ENCODE measurements around the gene GLTP. TPM values are rescaled to one million over a fixed set of nuclear protein-coding genes. Genes with fewer than 3 reads are reported as not detected.
"Not testable (repeated sequence)": the region's sequence is repeated elsewhere in the genome, so short reads cannot be mapped to it uniquely, and the experiment has no call there.

The GLTP gene
- total RNA-seq, 4 donors from 2014 or later, result 207 to 654 (median 526) TPM

- H3K4me1 ChIP-seq, result peaks cover 33% of the 10 kb centered on the region
- no peaks in the 10 kb centered on the region for H3K36me3 ChIP-seq
- H3K4me3 ChIP-seq, result no peak overlapping the region
- H3K27ac ChIP-seq, result no peak overlapping the region
- no peaks in the 10 kb centered on the region for H3K27me3 ChIP-seq
- TF ChIP-seq POLR2AphosphoS5 (IDR thresholded peaks at IDR 0.05) (no peak), EP300 (IDR thresholded peaks at IDR 0.05) (no peak), CTCF (IDR thresholded peaks at IDR 0.05) (no peak), POLR2A (IDR thresholded peaks at IDR 0.05) (no peak)
- WGBS, result 78% methylated on average over 4 of the region's 4 CpGs
- no peaks in the 10 kb centered on the region for H3K9me3 ChIP-seq
- DNase-seq (ENCODE audit: low spot score in 2 of 2), result no peak
These were observed 14.6 kb upstream of the GLTP start for GRCh38 chr12:109894939-109895338.

GRCh38 chr12:109893261-109893995 lies 13.1 kb upstream of the GLTP start:
- Histone ChIP-seq H3K36me3 (no peaks in the 10 kb centered on the region), H3K4me1 (peaks cover 38% of the 10 kb centered on the region), H3K9me3 (no peaks in the 10 kb centered on the region), H3K4me3 (no peak overlapping the region), H3K27ac (peak overlapping the region; percentile 29), H3K27me3 (no peaks in the 10 kb centered on the region)
- no peak for TF ChIP-seq EP300 (IDR thresholded peaks at IDR 0.05)
- TF ChIP-seq CTCF (IDR thresholded peaks at IDR 0.05), result no peak
- no peak for TF ChIP-seq POLR2AphosphoS5 (IDR thresholded peaks at IDR 0.05)
- no peak for DNase-seq (ENCODE audit: low spot score in 2 of 2)
- WGBS, result 85% methylated on average over 7 of the region's 7 CpGs

- TF ChIP-seq CTCF (IDR thresholded peaks at IDR 0.05) (no peak), POLR2AphosphoS5 (IDR thresholded peaks at IDR 0.05) (no peak), EP300 (IDR thresholded peaks at IDR 0.05) (no peak), POLR2A (IDR thresholded peaks at IDR 0.05) (no peak)
- 49% methylated on average over 4 of the region's 4 CpGs for WGBS
These were observed 12.4 kb upstream of the GLTP start for GRCh38 chr12:109892748-109893147.

GRCh38 chr12:109892165-109892715 lies 11.9 kb upstream of the GLTP start:
- Histone ChIP-seq H3K4me1 (peaks cover 48% of the 10 kb centered on the region), H3K27me3 (no peaks in the 10 kb centered on the region), H3K9me3 (no peaks in the 10 kb centered on the region), H3K36me3 (no peaks in the 10 kb centered on the region), H3K27ac (no peak overlapping the region), H3K4me3 (no peak overlapping the region)
- 89% methylated on average over 1 of the region's 1 CpG for WGBS
- TF ChIP-seq POLR2AphosphoS5 (IDR thresholded peaks at IDR 0.05), result no peak
- no peak for TF ChIP-seq POLR2A (IDR thresholded peaks at IDR 0.05)
- no peak for TF ChIP-seq EP300 (IDR thresholded peaks at IDR 0.05)
- TF ChIP-seq CTCF (IDR thresholded peaks at IDR 0.05), result no peak
- DNase-seq (ENCODE audit: low spot score in 2 of 2), result no peak

More at GRCh38 chr12:109892748-109893147, 12.4 kb upstream of the GLTP start:
- H3K36me3 ChIP-seq, result no peaks in the 10 kb centered on the region
- H3K27me3 ChIP-seq, result no peaks in the 10 kb centered on the region
- no peak for DNase-seq (ENCODE audit: low spot score in 2 of 2)
- peak overlapping the region; percentile 29 for H3K27ac ChIP-seq
- no peaks in the 10 kb centered on the region for H3K9me3 ChIP-seq
- H3K4me1 ChIP-seq, result peaks cover 44% of the 10 kb centered on the region
- no peak overlapping the region for H3K4me3 ChIP-seq

GRCh38 chr12:109891731-109892130 lies 11.4 kb upstream of the GLTP start:
- WGBS, result 82% methylated on average over 6 of the region's 7 CpGs
- DNase-seq (ENCODE audit: low spot score in 2 of 2); H3K27ac ChIP-seq: not testable (repeated sequence)

More at GRCh38 chr12:109891731-109892130, 11.4 kb upstream of the GLTP start:
- H3K27me3 ChIP-seq, H3K4me3 ChIP-seq, H3K36me3 ChIP-seq, H3K9me3 ChIP-seq: not testable (repeated sequence)
- peaks cover 48% of the 10 kb centered on the region for H3K4me1 ChIP-seq

Measured in suprapubic skin (tissue), 4 donors.